NCI-H2171 treated with DMSO at 0.1 percent for 48 hours (cell line): ENCODE results near the gene TSPAN4.

Source experiments
- DNase-seq: peaks from one replicate; lab custom pipeline; 2025; lab: John Stamatoyannopoulos, UW

Gene TSPAN4

DNA sequence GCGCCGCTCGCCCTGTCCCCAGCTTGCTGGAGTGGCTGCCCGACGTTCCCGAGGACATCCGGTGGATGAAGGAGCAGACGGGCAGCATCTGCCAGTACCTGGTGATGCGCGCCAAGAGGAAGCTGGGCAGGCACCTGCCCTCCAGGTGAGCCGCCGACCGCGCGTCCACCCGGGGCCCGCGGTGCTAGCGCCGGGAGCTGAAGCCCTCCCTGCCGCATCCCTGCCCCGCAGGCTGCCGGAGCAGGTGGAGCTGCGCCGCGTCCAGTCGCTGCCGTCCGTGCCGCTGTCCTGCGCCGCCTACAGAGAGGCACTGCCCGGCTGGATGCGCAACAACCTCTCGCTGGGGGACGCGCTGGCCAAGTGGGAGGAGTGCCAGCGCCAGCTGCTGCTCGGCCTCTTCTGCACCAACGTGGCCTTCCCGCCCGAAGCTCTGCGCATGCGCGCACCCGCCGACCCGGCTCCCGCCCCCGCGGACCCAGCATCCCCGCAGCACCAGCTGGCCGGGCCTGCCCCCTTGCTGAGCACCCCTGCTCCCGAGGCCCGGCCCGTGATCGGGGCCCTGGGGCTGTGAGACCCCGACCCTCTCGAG, 18.3 kb upstream of the TSPAN4 start:
- DNase-seq = no peak

- no peak for DNase-seq
Observed at GRCh38 chr11:824942-825341, 17.7 kb upstream of the TSPAN4 start.

DNA sequence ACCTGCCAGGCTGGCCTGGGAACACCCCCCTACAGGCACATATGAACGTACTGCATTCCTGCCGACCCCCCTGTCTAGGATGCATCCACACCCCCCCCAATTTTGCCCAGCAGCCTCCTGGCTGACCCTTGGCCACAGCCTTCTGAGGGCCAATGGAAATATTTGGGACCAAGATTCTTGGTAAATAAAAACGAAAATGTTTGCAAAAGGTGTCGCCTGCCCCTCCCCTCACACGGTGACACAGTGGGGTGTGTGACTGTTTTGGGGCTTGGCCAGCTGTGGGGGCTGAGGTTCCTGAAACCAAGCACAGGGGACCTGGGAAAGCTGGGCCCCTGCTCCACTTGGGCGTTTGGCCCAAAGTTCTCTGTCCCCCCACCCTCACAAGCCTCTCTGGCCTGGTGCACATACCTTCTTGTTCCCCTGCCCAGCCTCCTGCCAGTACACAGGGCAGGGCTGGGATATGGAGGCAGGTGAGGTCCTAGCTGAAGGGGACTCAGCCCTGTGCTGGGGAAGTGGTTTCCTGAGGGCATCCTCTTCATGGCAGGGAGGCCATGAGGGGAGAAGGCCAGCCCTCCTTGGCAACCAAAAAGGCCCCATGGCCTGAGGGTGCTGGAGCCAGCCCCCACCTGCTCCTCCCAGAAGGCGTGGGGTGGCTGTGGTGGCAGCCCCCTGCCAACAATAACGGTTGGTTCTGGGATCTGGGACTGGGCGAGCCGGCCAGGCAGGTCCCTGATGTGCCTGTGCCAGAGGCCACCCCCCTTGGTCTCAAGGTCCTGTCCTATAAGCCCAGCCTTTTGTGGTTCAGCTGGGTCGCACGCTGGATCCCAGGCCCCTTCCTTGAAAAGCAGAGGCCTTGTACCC, 17.1 kb upstream of the TSPAN4 start:
- DNase-seq = no peak

GRCh38 chr11:826227-826621, 16.4 kb upstream of the TSPAN4 start:
- no peak for DNase-seq

GRCh38 chr11:826836-827145, 15.9 kb upstream of the TSPAN4 start:
- no peak for DNase-seq

GRCh38 chr11:827146-827896, 15.3 kb upstream of the TSPAN4 start:
- peak; percentile 11 for DNase-seq

DNA sequence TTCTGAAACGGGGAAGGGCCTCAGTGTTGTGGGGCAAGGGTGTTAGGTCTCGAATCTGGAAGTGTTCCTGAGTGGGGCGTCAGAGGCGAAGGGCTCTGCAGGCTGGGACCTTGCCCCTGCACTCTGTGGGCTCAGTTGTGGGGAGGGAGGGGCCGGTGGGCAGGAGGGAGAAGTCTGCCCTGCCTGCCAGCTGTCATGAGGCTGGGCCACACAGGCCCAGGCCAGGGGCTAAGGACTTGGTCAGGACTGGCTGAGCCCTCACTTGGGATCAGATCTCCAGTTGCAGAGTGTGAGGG, 14.8 kb upstream of the TSPAN4 start, which contains the start of gene CRACR2B:
TSS of gene CRACR2B (plus strand) at position 23 of the 296 bp plus-strand sequence. CDS start 689 bp downstream, outside the sequence.
- DNase-seq = no peak

- DNase-seq = no peak
Observed at GRCh38 chr11:828506-829175, 14.0 kb upstream of the TSPAN4 start.

DNA sequence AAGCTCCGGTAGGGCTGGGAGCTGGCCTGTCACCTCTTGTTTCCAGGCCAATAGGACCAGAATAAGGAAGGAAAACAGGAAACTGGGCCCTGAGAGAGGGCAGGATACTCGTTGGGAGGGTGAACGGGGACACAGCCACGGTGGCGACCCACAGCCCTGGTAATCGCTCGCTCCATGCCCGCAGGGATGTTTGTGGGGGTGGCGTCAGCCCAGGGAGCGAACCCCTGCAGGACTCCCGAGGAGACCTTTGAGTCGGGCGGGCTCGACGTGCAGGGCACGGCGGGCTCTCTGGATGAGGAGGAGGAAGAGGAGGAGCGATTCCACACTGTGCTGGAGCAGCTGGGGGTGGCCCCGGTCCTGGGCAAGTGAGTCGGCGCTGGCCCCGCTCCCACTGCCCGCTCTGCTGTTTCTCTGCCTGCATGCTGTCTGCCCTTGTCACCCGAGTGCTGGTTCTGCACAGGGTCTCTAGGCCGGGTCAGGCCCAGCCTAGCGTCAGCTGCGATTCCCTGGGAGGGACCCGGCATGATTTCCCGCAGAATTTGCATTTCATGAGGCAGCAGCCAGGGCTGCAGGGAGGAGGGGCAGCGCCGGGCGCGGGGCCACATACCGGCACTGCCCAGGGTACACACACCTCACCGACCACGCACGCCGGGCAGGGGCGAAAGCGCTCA, 13.3 kb upstream of the TSPAN4 start:
- no peak for DNase-seq

DNA sequence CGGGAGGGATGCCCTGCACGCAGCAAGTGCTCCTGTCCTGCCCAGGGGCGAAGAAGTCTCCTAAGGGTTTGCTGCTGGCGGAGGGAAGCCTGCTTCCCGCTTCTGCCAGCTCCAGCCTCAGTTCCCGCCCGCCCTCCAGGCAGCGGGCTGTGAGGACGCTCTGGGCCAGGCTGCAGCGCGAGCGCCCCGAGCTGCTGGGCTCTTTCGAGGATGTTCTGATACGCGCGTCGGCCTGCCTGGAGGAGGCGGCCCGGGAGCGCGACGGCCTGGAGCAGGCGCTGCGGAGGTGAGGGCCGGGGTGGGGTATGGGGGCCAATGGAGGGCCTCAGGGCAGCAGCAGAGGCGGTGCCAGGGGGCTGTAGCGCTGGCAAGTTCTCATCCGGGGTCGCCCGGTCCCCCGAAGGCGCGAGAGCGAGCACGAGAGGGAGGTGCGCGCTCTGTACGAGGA, 12.8 kb upstream of the TSPAN4 start:
- no peak for DNase-seq

- peak; percentile 66 for DNase-seq
Observed at GRCh38 chr11:830295-831117, 12.1 kb upstream of the TSPAN4 start.

DNA sequence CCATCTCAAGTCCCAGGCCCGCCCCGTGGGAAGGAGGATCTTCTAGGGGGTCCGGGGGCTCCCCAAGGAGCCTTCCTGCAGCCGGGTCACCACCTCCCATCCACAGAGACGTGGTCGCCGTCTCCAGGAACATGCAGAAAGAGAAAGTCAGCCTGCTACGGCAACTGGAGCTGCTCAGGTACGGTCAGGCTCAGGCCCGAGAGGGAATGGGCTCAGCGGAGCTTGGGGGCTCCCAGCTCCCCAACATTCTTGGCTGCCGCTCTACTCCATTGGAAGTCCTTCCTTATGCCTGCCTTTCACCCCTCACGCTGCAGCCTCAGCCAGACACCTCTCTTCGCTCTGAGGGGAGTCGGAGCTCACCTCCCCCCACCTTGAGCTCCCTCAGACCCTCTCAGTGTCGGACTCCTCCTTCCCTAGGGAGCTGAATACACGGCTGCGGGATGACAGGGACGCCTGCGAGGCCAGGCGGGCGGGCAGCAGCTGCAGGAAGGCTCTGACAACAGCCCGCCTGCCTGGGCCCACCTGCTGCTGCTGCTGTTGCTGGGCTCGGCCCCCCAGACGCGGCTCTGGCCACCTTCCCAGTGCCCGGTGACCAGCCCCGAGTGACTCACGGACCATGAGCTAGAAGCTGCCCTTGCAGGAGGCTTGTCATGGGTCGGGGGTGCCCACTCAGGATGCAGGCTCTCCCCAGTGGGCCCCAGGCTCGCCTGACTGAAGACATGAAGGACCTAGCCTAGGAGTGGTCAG, 11.4 kb upstream of the TSPAN4 start:
- DNase-seq = no peak

DNA sequence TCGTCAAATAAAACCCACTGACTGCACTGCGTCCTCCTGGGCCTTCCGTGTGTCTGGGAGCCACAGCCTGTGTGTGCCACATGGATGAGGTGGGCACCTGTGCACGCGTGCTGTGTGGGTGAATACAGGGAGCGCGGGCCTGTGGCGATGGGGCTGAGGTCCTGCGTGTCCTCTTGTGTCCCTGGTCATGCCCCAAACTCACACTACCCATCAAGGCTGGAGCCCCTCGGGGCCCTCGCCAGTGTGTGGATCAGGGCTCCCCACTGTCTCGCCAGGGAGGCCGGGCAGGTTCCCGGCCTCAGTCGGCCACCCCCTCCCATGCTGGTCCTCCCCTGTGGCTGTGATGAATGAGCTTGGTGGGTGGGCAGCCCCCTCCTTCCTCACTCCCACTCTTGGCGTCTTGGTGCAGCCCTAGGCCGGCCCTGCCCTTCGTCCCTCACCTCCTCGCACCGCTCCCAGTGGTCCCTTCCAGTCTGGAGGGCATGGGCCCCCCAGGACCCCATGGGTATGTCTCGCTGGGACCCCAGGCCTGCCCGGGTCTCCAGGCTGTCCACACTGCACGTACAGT, 10.6 kb upstream of the TSPAN4 start:
- DNase-seq = no peak

GRCh38 chr11:832529-833113, 10.0 kb upstream of the TSPAN4 start, which contains the start of gene CD151:
Gene CD151 (plus strand): TSS chr11:832952. CDS start chr11:836070, 3,118 bp downstream.
- peak; percentile 7 for DNase-seq

DNA sequence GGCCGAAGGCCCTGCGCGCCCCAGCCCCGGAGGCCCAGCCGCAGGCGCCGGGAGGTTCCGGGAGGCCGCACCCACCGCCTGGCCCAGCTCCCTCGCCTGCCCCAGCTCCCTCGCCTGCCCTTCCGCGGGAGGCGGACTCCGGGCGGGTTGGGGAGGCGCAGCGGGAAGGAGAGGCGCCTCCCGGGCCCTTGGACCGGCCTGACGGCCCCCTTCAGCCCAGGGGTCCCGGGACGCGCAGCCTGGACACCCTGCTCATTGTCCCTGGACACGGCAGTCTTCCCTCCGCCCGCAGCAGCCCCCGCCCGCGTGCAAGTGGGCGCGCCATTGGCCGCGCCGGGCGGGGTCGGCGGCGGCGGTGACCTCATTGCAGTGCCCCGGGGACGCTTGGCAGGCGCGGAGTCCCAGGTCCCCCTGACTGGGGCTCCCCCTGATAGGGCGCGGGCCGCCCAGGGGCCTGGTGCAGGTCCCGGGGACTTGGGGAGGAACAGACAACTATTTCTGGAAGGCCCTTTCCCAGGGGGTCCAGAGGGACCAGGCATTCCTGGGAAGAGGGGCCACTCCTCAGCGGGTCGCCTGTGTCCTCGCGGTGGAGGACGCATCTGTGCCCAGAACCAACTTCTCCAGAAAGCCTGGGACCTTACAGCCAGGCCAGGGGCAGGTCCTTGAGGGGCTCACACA, 9.4 kb upstream of the TSPAN4 start:
- DNase-seq = no peak

DNA sequence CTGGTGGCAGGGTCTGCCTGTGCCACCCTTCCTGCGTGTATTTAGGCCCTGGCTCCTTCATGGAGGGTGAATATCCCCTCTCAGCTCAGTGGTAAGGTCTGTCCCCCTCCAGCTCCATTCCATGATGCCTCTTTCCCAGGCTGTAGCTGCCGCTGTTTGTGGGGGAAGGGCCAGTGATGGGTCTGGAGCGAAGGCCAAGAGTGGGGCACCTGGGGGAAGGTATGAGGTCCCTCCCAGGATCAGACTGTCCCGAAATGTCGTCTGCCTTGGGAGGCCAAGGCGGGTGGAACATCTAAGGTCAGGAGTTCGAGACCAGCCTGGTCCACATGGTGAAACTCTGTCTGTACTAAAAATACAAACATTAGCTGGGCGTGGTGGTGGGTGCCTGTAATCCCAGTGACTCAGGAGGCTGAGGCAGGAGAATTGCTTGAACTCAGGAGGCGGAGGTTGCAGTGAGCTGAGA, 8.8 kb upstream of the TSPAN4 start:
- peak; percentile 3 for DNase-seq

DNA sequence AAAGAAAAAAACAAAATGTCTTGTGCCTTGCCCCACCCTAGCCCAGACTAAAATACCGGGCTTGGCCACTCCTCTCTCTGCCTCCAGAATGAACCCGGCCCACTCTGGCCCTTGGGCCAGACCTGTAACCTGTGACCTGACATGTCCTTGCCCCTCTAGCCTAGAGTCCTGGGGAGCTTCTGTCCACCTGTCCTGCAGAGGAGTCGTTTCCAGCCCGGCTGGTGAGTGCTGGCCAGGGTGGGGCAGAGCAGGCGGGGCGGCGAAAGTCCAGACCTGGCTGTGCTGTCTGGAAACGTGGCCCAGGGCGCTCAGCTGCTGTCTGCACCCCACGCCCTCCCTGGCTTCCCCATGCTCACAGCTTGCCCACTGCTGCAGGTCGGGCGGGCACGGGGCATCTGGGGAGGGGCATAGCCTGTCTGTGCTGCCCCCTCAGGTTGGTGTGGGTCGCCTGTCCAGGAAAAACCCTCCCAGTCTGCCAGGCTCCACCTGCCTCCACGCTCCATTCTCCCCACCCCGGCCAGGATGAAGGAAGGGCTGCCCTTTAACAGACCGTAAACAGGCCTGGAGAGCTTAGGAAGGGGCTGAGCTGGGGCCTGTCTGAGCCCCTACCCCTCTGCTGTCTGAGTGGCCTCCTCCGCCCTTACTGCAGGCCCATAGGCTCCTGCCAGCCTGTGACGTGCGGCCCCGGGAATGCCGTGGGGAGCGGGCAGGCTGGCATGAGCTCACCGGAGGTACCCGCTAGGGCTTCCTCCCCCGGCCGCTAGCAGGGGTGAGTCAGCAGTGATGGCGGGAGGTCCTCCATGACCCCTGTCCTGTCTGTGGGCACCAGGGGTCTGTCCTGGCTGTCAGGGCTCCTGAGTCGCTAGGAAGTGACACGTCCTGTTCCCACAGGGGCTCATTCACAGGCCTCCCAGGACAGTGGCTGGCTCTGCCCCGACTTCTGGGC, 8.0 kb upstream of the TSPAN4 start:
- no peak for DNase-seq

GRCh38 chr11:836274-836673, 6.4 kb upstream of the TSPAN4 start:
- DNase-seq = no peak
